Heart right ventricle (tissue), 16 donors: ENCODE measurements around the gene GRHL1. TPM values are rescaled to one million over a fixed set of nuclear protein-coding genes. Genes with fewer than 3 reads are reported as not detected.

Experiments
- ATAC-seq, 8 donors: fragments of 200-7000 bp; cut with Tn5 transposase; one replicate each; pipeline ENCODE4 v1.9.1; 2020; ENCODE audit warnings: mild to moderate bottlenecking in 8 of 8, moderate library complexity in 8 of 8, moderate number of reproducible peaks in 1 of 8
- DNase-seq, 2 donors: peaks; one replicate each; pipeline ENCODE4 v3.0.0-alpha.2; 2020
- H3K27ac ChIP-seq, 10 donors: fragments of 200-600 bp; sonication (generic) in 2 of 10; one replicate each; pipeline versions ENCODE4 v1.5.0 to v1.8.0; 2020 to 2022; ENCODE audit warnings: mild to moderate bottlenecking in 3 of 10
- H3K27me3 ChIP-seq, 7 donors: fragments of 200-600 bp; one replicate each; pipeline ENCODE4 v1.8.0; 2021 to 2022; ENCODE audit warnings: mild to moderate bottlenecking in 2 of 7
- H3K36me3 ChIP-seq, 9 donors: fragments of 200-600 bp; sonication (generic) in 1 of 9; one replicate each; pipeline versions ENCODE4 v1.5.0 to v1.8.0; 2020 to 2022; ENCODE audit warnings: mild to moderate bottlenecking in 2 of 9
- H3K4me1 ChIP-seq, 9 donors: fragments of 200-600 bp; sonication (generic) in 1 of 9; one replicate each; pipeline versions ENCODE4 v1.5.0 to v1.8.0; 2020 to 2022; ENCODE audit warnings: mild to moderate bottlenecking in 4 of 9
- H3K4me3 ChIP-seq, 10 donors: fragments of 200-600 bp; sonication (generic) in 2 of 10; one replicate each; pipeline versions ENCODE4 v1.5.0 to v1.8.0; 2020 to 2022; ENCODE audit warnings: mild to moderate bottlenecking in 7 of 10, moderate library complexity in 2 of 10
- H3K9me3 ChIP-seq, 11 donors: fragments of 200-600 bp in 10 of 11; sonication (generic) in 2 of 11; one replicate each; pipeline versions ENCODE4 v1.5.0 to v1.8.0; 2013 to 2022; ENCODE audit warnings: mild to moderate bottlenecking in 2 of 11, control low read depth in 1 of 11, moderate library complexity in 1 of 11
- CTCF ChIP-seq, 9 donors: fragments of 200-600 bp; sonication (generic) in 2 of 9; IDR thresholded peaks; one replicate each; pipeline versions ENCODE4 v1.5.0 to v1.8.0; 2021 to 2022; ENCODE audit warnings: antibody characterized with exemption in 9 of 9, mild to moderate bottlenecking in 5 of 9, moderate library complexity in 1 of 9
- WGBS, 2 donors: extraction: QIAGEN DNeasy Blood & Tissue Kit; methylation state at CpG; one replicate each; pipeline ENCODE4 v1.1.7; 2013; ENCODE audit warnings: inconsistent platforms in 1 of 2; 5-methylcytosine and 5-hydroxymethylcytosine counted together
- intact Hi-C, 10 donors: fragments of 100-400 bp; cut with DNase I; formaldehyde crosslinking; loops; one replicate each; pipeline versions ENCODE4 v1.11.1 to v1.14.2; 2022
- polyA plus RNA-seq, 2 donors: library from polyadenylated mRNA; stranded (reverse); fragments of 200-250 nt; gene quantifications; one replicate each; pipeline ENCODE4 v1.2.3, GENCODE V29; 2013
- total RNA-seq, 10 donors: library from RNA; stranded (reverse); fragmentation: NEBNext Ultra II Directional in 3 of 10; extraction: Animal tissue kit (Norgen Biotek cat#: 25700) in 3 of 10; gene quantifications; one replicate each; pipeline versions ENCODE4 v1.2.1 to v1.2.4, GENCODE V29; 2021 to 2023
- donor health status: Arrhythmogenic right ventricular cardiomyopathy.
- donor health status: ischemic (EF 13 %, LVEDD 7.1; RV severe dilation, severe dysfunction).
- donor health status: healthy with polysubstance abuse.
- donor health status: DM: no; HTN: yes; CAD: no.
- donor health status: DM: no; HTN: no; CAD: no.
- donor health status: ischemic (EF 25% LVEDD 6.9; RV normal size, moderate dysfunction).
- donor health status: ischemic (EF 25% LVEDD 5.7; RV mildly dilated, moderate dysfunction).
- donor health status: healthy.
- donor health status: DM: yes; HTN: yes; CAD: no.
- donor health status: Ischemic cardiomyopathy.
- donor health status: ischemic (EF 35%, LVEDD 5.7; RV mildly dilated, moderate dysfunction).
- donor health status: nonischemic (EF 11% LVEDD 7.7; RV severe dilation, severe dysfunction).
- donor health status: DM: yes; HTN: yes; CAD: no.
- donor health status: PGD.
- donor health status: ischemic (EF 29% LVEDD 5.4; RV normal size, mild dysfunction).
- donor health status: nonischemic (EF 23%, LVEDD 6.1; RV moderate dilation, normal function).

The GRHL1 gene
- total and polyA plus RNA-seq, 12 donors = 0.29 to 3.0 (median 0.90) TPM

GRCh38 chr2:9991221-9991620, 39.7 kb downstream of the GRHL1 start:
- intact Hi-C loops = no loop called here
- no peaks in the 10 kb centered on the region for H3K9me3 ChIP-seq
- DNase-seq (no peak), ATAC-seq (no peak)
- peak overlapping the region in 1 of 10 donors; percentile 73 for H3K27ac ChIP-seq
- no peak for TF ChIP-seq CTCF (IDR thresholded peaks at IDR 0.05)
- 59 to 77% methylated on average over 1 of the region's 1 CpG for WGBS, 2 donors
- H3K4me1 ChIP-seq = peaks cover 0 to 54% (median 34%) of the 10 kb centered on the region in 9 donors
- no peak overlapping the region for H3K4me3 ChIP-seq
- no peaks in the 10 kb centered on the region for H3K27me3 ChIP-seq
- H3K36me3 ChIP-seq = no peaks in the 10 kb centered on the region

GRCh38 chr2:9991829-9992273, 40.4 kb downstream of the GRHL1 start:
- WGBS, 2 donors = 65 to 72% methylated on average over 6 of the region's 6 CpGs

GRCh38 chr2:9992427-9993187, 41.1 kb downstream of the GRHL1 start:
- intact Hi-C loops = no loop called here
- peak overlapping the region in 1 of 10 donors; percentile 10 for H3K27ac ChIP-seq
- no peak for TF ChIP-seq CTCF (IDR thresholded peaks at IDR 0.05)

More at GRCh38 chr2:9991829-9992273, 40.4 kb downstream of the GRHL1 start:
- H3K4me3 ChIP-seq = no peak overlapping the region
- H3K27me3 ChIP-seq = no peaks in the 10 kb centered on the region
- no peaks in the 10 kb centered on the region for H3K9me3 ChIP-seq
- ATAC-seq (peak in 6 of 8 donors; percentile 43 to 63 (median 47)), DNase-seq (no peak)
- intact Hi-C loops = no loop called here
- H3K4me1 ChIP-seq = peaks cover 0 to 60% (median 40%) of the 10 kb centered on the region in 9 donors
- H3K36me3 ChIP-seq = no peaks in the 10 kb centered on the region
- H3K27ac ChIP-seq = peak overlapping the region in 1 of 10 donors; percentile 73
- TF ChIP-seq CTCF (IDR thresholded peaks at IDR 0.05) = no peak

GRCh38 chr2:9993488-9994165, 42.1 kb downstream of the GRHL1 start:
- Histone ChIP-seq H3K27ac (peak overlapping the region in 3 of 10 donors; percentile 10 to 58 (median 23)), H3K9me3 (no peaks in the 10 kb centered on the region), H3K36me3 (no peaks in the 10 kb centered on the region), H3K4me1 (peaks cover 0 to 73% (median 47%) of the 10 kb centered on the region in 9 donors), H3K4me3 (no peak overlapping the region), H3K27me3 (no peaks in the 10 kb centered on the region)
- WGBS, 2 donors = 48 to 51% methylated on average over 6 of the region's 6 CpGs
- ATAC-seq (peak in 5 of 8 donors; percentile 33 to 82 (median 46)), DNase-seq (no peak)
- peak in 4 of 9 donors; percentile 5 to 50 (median 36) for TF ChIP-seq CTCF (IDR thresholded peaks at IDR 0.05)
- intact Hi-C loops = no loop called here

More at GRCh38 chr2:9992427-9993187, 41.1 kb downstream of the GRHL1 start:
- H3K9me3 ChIP-seq = no peaks in the 10 kb centered on the region
- DNase-seq (no peak), ATAC-seq (no peak)
- no peak overlapping the region for H3K4me3 ChIP-seq
- 93% methylated on average over 9 of the region's 9 CpGs for WGBS, 2 donors
- no peaks in the 10 kb centered on the region for H3K27me3 ChIP-seq
- peaks cover 0 to 68% (median 47%) of the 10 kb centered on the region in 9 donors for H3K4me1 ChIP-seq
- no peaks in the 10 kb centered on the region for H3K36me3 ChIP-seq
